Mammary epithelial cell (primary cell): ENCODE measurements around the gene MAOB.

Experiments used
- CTCF ChIP-seq, 2 donors: IDR thresholded peaks in 1 of 2; conservative IDR thresholded peaks in 1 of 2; 2 replicates each; pipeline ENCODE4 v1.5.1; 2011 to 2012; ENCODE audit warnings: inconsistent platforms in 2 of 2, low read length in 2 of 2, mild to moderate bottlenecking in 2 of 2, control low read depth in 1 of 2, low read depth in 1 of 2; ENCODE audit not compliant: insufficient read depth in 1 of 2; ENCODE audit errors: extremely low read depth in 1 of 2
- EZH2 ChIP-seq: IDR thresholded peaks from 2 replicates; pipeline ENCODE4 v1.6.1; 2012; ENCODE audit warnings: low read length, inconsistent platforms, borderline replicate concordance

- TF ChIP-seq CTCF (conservative IDR thresholded peaks at IDR 0.05 in 1 of 2, IDR thresholded peaks at IDR 0.05 in 1 of 2; ENCODE audit: extremely low read depth in 1 of 2, insufficient read depth in 1 of 2, low read depth in 1 of 2, low read length in 2 of 2) (no peak), EZH2 (no peak)
These were observed 140.2 kb downstream of the MAOB start for GRCh38 chrX:43741843-43742573.
